Neural cell (in vitro differentiated cells): Measurements from ENCODE around the gene ABCA1.

ENCODE experiments used
- CTCF ChIP-seq: fragments of 450-650 bp; IDR thresholded peaks from 2 replicates; pipeline ENCODE4 v1.5.1; 2014; ENCODE audit warnings: antibody characterized with exemption, mild to moderate bottlenecking, moderate library complexity; ENCODE audit not compliant: poor library complexity, severe bottlenecking
- EZH2 ChIP-seq: fragments of 200-600, 300-800 bp; shearing (Covaris generic), sonication (generic); IDR thresholded peaks from 2 replicates; pipeline ENCODE4 v1.6.1; 2014; ENCODE audit warnings: antibody characterized with exemption, low read length, borderline replicate concordance, mild to moderate bottlenecking; ENCODE audit not compliant: insufficient read depth, poor library complexity, severe bottlenecking
- REST ChIP-seq: IDR thresholded peaks from 2 replicates; pipeline ENCODE4 v1.6.1; 2012; ENCODE audit warnings: borderline replicate concordance

- TF ChIP-seq REST (no peak), CTCF (no peak), EZH2 (no peak)
Observed at GRCh38 chr9:104819033-104819432, 108.9 kb downstream of the ABCA1 start.
